ENCODE measurements around the gene SORT1. TPM values are rescaled to one million over a fixed set of nuclear protein-coding genes. Genes with fewer than 3 reads are reported as not detected.

SORT1 gene
- total RNA-seq, 1 experiment from 2014 or later = 28.3 TPM

DNA sequence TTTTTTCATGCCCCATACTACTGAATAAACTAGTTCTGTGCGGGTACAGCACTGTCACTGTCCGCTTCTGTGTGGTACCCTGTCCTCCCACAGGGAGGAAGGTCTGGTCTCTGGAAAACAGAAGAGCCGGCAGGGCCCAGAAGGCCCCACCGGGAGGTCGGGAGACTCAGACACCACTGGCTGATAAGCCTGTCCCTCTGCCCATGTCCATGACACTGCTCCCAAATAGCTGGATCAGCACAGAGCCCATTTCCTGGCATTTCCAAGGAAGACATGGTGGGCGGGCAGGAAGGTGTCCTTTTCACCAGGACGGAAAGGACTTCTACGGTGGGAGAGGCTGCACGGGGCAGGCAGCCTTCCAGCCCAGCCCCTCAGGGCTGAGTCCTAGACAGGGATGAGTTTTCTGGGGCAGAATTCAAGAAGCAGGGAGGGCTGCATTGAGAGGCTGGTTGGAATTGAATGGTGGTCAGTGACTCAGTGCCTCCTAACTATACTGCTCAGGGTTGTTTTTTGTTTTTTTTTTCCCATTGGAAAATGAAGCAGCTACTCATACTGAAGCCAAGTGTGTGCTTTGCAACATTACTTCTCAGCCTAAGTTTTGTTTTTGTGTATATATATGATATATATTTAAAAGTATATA is 121.9 kb downstream of the SORT1 start:
- DNase-seq (ENCODE audit: low read depth) = peak; percentile 87

DNA sequence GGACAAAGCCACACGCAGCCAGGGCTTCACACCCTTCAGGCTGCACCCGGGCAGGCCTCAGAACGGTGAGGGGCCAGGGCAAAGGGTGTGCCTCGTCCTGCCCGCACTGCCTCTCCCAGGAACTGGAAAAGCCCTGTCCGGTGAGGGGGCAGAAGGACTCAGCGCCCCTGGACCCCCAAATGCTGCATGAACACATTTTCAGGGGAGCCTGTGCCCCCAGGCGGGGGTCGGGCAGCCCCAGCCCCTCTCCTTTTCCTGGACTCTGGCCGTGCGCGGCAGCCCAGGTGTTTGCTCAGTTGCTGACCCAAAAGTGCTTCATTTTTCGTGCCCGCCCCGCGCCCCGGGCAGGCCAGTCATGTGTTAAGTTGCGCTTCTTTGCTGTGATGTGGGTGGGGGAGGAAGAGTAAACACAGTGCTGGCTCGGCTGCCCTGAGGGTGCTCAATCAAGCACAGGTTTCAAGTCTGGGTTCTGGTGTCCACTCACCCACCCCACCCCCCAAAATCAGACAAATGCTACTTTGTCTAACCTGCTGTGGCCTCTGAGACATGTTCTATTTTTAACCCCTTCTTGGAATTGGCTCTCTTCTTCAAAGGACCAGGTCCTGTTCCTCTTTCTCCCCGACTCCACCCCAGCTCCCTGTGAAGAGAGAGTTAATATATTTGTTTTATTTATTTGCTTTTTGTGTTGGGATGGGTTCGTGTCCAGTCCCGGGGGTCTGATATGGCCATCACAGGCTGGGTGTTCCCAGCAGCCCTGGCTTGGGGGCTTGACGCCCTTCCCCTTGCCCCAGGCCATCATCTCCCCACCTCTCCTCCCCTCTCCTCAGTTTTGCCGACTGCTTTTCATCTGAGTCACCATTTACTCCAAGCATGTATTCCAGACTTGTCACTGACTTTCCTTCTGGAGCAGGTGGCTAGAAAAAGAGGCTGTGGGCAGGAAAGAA is 122.9 kb downstream of the SORT1 start:
- peak; percentile 94 for DNase-seq (ENCODE audit: low read depth)

DNA sequence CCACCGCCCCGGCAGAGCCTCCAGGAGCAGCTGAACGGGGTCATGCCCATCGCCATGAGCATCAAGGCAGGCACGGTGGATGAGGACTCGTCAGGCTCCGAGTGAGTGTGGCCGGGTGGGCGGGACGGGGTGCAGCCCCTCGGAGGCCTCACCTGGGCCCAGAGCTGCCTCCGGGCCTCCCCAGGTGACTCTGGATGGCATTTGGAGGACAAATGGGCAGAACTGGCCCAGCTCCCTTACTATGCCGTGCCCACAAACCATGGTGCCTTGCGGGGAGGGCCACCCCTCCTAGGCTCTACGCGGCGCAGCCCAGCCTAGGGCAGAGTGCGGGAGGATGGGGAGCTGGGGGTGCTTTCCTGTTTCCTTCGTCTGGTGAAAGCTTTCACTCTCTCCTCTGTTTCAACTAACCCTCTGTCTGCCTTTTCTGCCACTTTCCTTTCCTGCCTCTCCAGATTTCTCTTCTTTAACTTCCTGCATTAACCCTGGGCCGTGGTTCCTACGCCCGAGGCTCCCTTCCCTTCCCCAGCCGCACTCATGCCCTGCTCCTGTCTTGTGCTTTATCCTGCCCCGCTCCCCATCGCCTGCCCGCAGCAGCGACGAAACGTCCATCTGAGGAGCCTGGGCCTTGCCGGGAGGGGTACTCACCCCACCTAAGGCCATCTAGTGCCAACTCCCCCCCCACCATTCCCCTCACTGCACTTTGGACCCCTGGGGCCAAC is 124.0 kb downstream of the SORT1 start:
- no peak for DNase-seq (ENCODE audit: low read depth)

DNA sequence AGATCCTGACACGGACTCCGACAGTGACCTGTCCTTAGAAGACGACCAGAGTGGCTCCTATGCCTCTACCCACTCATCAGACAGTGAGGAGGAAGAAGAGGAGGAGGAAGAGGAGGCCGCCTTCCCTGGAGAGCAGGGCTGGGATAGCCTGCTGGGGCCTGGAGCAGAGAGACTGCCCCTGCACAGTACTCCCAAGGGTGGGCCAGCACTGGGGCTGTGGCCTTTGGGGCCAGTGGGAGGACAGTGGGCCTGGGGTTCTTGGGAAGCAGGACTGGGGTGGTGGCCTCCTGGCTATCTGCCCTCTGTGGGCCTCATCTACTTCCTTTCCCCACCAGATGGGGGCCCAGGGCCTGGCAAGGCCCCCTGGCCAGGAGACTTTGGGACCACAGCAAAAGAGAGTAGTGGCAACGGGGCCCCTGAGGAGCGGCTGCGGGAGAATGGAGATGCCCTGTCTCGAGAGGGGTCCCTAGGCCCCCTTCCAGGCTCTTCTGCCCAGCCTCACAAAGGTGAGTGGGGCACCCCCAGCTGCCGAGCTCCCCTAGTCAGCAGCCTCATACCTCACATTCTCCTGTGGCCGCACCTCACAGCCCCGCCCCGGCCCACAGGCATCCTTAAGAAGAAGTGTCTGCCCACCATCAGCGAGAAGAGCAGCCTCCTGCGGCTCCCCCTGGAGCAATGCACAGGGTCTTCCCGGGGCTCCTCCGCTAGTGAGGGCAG is 124.7 kb downstream of the SORT1 start:
- DNase-seq (ENCODE audit: low read depth) = no peak

DNA sequence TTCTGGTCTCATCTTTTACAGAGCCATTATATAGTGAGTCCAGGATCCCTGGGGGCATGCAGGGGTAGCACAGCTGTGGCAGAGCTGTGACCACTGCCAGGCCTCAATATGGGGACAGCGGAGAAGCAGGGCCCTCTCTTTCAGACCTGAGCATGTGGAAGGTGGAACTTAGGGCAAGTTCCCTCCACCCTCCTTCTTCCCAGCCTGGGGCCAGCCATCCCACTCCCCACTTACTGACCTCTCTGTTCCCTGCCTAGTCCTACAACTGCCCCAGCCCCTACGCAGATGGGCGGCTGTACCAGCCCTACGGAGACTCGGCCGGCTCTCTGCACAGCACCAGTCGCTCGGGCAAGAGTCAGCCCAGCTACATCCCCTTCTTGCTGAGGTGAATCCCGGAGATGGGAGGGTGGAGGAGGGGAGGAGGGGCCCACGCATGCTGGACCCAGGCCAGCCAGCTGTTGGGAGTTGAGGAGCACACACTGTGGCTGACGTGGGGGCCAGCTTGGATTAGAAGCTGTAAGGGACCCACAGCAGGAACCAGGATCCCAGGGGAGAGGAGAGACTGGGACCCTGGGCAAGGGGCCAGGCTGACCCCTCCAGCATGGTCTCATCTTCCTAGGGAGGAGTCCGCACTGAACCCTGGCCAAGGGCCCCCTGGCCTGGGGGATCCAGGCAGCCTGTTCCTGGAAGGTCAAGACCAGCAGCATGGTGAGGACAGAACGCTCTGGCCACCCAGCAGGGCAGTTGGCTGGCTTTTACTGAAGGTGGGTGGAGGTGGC is 125.5 kb downstream of the SORT1 start:
- no peak for DNase-seq (ENCODE audit: low read depth)

DNA sequence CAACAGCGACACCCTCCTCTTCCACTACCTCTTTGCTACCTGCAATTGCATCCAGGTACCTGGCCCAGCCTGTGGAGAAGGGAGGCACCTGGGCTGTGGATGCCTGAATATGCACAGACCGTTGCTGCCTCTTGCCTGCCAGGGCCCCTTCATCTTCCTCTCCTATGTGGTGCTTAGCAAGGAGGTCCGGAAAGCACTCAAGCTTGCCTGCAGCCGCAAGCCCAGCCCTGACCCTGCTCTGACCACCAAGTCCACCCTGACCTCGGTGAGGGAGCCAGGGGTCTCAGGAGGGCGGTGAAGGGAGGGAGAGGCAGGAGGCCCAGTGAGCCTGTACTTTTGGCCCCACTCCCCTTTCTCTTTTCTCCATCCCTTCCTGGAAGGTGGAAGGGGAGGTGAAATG is 126.3 kb downstream of the SORT1 start:
- DNase-seq (ENCODE audit: low read depth) = no peak

DNA sequence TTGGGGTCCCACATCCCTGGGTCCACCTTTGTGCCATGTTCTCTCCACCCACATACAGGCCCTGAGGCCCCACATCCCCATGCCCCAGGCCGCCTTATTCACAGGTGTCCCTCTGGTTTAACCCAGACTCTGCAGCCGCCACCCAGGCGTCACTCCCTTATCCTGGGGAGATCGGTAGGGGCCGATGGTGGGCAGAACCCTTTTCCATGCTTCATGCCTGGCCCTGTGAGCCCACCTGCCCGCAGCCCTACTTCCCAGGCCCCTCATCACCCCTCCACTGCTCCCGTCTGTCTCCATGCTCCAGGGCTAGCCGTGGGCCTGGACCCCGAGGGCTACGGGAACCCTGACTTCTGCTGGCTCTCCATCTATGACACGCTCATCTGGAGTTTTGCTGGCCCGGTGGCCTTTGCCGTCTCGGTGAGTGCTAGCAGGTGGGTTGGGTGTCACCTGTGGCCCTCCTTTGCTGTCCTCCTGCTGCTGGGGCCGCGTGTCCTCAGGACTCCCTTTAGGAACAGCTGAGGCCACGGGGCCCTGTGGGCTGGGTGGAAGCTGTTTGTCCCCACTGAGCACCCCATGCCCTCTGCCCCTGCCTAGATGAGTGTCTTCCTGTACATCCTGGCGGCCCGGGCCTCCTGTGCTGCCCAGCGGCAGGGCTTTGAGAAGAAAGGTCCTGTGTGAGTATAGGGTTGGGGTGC is 126.9 kb downstream of the SORT1 start:
- no peak for DNase-seq (ENCODE audit: low read depth)

DNA sequence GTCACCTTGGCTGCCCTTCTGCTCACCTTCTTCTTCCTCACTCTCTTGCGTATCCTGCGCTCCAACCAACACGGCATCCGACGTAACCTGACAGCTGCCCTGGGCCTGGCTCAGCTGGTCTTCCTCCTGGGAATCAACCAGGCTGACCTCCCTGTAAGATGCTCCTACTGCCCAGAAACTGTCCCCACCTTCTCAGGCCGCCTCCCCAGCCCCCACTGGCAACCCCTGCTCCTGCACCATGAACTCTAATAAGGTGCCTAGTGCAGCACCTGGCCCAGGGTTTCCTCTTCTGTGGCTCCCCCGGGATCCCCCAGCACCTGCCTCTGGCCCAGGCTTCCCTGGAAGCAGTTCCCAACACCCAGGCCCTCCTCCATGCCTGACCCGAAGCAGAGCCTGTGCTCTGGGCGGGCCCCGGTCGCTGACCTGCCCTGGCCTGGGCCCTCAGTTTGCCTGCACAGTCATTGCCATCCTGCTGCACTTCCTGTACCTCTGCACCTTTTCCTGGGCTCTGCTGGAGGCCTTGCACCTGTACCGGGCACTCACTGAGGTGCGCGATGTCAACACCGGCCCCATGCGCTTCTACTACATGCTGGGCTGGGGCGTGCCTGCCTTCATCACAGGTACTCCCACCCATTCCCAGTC is 127.6 kb downstream of the SORT1 start:
- DNase-seq (ENCODE audit: low read depth) = no peak

DNA sequence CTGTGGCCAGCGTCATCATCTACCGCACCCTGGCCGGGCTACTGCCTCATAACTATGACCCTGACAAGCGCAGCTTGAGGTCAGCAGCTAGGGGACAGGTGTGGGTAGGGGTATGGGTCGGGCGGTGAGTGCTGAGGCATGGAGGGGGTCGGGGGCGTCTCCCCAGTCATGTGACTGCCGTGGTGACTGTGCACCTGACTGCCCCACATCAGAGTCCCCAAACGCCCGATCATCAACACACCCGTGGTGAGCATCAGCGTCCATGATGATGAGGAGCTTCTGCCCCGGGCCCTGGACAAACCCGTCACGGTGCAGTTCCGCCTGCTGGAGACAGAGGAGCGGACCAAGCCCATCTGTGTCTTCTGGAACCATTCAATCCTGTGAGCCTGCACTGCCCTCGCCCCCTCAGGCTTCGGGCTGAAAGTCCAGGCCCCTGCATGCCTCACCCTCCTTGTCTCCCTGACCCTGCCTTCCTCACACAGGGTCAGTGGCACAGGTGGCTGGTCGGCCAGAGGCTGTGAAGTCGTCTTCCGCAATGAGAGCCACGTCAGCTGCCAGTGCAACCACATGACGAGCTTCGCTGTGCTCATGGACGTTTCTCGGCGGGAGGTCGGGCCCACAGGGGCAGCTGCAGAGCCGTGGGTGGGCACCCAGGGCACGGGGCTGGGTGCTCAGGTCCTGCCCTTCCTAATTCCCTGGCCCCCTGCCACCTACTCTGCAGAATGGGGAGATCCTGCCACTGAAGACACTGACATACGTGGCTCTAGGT is 128.3 kb downstream of the SORT1 start:
- DNase-seq (ENCODE audit: low read depth) = no peak

DNA sequence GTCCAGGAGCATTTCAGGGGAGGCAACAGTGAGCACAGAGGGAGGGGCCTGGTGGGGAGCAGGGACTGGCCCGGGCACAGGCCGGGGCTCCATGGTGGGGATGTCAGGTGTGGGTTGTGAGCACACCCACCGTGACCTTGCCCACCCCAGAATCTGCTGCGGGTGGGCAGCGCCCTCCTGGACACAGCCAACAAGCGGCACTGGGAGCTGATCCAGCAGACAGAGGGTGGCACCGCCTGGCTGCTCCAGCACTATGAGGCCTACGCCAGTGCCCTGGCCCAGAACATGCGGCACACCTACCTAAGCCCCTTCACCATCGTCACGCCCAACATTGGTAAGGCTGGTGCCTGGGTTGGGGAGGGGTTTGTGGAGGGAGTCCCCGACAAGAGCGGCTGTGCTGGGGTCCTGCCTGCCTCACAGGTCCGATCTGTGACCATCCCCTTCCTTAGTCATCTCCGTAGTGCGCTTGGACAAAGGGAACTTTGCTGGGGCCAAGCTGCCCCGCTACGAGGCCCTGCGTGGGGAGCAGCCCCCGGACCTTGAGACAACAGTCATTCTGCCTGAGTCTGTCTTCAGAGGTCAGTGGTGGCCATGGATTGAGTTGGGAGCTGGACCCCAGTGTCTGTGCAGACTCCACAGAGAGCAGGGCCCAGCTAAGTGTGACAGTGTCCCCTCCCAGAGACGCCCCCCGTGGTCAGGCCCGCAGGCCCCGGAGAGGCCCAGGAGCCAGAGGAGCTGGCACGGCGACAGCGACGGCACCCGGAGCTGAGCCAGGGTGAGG is 129.1 kb downstream of the SORT1 start:
- no peak for DNase-seq (ENCODE audit: low read depth)

DNA sequence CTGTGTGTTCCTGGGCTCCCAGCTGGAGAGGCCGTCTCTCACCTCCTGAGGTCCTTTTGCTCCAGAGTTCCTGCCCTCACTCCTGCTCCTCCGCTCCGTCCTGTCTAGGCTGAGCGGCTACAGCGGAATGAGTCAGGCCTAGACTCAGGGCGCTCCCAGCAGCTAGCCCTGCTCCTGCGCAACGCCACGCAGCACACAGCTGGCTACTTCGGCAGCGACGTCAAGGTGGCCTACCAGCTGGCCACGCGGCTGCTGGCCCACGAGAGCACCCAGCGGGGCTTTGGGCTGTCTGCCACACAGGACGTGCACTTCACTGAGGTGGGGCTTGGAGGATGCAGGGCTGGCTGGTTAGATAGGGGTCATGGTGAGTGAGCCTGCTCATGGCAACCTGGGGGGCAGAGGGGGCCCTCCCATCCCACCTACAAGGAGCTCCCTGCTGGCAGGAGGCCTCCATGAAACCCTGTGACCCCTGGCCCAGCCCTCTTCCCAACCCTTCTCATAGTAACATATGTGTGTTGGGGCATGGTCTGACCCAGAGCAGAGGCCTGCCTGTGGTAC is 129.9 kb downstream of the SORT1 start:
- DNase-seq (ENCODE audit: low read depth) = no peak

DNA sequence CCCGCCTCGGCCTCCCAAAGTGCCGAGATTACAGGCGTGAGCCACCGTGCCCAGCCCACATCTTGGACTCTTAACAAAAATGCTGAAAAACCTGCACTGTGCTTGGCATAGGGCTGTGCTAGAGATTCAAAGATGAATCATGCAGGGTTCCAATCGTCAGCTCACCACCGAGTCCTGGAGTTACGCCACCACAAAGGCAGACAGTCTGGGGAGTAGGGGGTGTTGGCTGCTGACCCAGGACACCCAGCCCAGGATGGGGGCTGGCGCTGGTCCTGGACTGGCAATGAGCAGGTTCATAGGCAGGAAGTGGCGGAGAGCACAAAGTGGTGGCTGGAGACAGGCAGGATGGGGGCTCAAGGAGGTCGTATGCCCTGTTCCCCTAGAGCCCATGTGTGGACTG is 130.8 kb downstream of the SORT1 start:
- DNase-seq (ENCODE audit: low read depth) = peak; percentile 90

DNA sequence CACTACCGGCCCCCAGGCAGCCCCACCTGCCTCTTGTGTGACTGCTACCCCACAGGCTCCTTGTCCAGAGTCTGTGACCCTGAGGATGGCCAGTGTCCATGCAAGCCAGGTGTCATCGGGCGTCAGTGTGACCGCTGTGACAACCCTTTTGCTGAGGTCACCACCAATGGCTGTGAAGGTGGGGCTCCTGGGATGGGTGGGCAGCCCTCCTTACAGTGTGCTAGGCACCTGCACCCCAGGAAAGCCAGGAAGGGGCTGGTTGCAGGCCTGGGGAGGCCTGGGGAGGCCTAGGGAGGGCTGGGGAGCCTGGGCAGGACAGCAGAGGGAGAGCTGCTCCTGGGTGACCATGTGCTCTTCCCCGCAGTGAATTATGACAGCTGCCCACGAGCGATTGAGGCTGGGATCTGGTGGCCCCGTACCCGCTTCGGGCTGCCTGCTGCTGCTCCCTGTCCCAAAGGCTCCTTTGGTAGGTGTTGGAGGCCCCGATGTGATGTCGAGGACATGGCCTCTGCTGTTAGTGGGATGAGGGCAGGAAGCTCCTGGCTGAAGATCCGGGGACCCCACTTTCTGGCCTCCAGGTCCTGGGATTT is 131.9 kb downstream of the SORT1 start:
- no peak for DNase-seq (ENCODE audit: low read depth)

DNA sequence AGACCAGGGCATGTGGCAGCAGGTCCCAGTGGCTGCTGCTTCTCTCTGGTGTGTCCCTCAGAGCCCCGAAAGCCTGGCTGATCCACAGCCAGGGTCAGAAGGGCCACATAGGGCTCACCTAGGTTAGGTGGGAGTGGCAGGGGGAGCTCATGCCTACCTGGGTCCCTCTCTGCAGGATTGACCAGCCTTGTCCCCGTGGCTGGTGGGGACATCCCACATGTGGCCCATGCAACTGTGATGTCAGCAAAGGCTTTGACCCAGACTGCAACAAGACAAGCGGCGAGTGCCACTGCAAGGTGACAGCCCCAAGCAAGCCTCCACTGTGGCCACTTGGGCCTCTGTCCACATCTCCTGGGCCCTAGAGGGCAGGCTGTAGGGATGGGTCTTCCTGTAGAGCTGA is 132.7 kb downstream of the SORT1 start:
- no peak for DNase-seq (ENCODE audit: low read depth)

DNA sequence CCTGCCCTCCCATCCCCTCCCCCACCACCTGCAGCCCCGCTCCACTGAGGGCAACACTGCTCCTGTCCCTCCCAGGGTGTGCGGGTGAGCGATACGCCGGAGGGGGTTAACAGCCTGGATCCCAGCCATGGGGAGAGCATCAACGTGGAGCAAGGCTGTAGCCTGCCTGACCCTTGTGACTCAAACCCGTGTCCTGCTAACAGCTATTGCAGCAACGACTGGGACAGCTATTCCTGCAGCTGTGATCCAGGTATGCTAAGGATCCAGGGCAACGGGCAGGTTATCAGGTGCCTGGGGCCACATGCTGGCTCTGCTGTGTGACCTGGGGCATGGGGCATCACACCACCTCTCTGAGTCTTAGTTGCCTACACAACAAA is 133.4 kb downstream of the SORT1 start:
- DNase-seq (ENCODE audit: low read depth) = no peak

DNA sequence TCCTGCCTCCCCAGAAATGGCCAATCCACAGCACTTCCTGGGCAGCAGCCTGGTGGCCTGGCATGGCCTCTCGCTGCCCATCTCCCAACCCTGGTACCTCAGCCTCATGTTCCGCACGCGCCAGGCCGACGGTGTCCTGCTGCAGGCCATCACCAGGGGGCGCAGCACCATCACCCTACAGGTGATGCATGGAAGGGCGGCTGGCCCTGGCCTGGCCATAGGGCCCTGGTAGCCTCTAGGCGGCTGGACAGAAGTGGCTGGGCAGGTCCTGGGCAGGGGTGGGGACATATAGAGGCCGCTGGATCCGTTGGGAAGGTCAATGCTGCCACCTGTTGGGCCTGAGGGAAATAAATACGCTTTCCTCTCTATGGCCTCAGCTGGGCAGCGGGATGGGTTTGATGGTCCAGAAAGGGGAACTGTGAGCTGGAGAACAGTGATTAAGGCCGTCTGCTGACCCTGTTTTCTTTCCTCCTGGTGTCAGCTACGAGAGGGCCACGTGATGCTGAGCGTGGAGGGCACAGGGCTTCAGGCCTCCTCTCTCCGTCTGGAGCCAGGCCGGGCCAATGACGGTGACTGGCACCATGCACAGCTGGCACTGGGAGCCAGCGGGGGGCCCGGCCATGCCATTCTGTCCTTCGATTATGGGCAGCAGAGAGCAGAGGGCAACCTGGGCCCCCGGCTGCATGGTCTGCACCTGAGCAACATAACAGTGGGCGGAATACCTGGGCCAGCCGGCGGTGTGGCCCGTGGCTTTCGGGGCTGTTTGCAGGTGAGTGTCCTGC is 133.9 kb downstream of the SORT1 start:
- peak; percentile 83 for DNase-seq (ENCODE audit: low read depth)

DNA sequence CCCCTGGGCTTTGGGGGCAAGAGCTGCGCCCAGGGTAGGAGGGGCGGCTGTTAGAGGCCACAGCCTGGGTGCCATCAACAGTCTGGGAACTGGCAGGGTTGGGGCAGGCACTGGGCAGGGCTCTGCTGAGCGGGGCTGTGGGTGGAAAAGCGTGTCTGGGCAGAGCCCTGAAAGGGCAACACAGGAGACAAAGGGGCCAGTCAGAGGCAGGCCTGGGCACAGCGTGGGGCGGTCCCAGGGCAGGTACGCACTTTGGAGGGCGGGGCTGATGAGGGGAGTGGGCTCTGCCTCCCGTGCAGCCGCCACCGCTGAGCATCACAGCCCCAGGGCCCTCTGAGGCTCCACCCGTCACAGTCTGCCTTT is 134.5 kb downstream of the SORT1 start:
- DNase-seq (ENCODE audit: low read depth) = no peak

Data from M059J (cell line).